COLO668 (cell line): ENCODE results near the gene CEP43.

Experiments
- DNase-seq: peaks from one replicate; lab custom pipeline; 2025; ENCODE audit not compliant: unreplicated experiment; lab: John Stamatoyannopoulos, UW

The CEP43 gene

DNA sequence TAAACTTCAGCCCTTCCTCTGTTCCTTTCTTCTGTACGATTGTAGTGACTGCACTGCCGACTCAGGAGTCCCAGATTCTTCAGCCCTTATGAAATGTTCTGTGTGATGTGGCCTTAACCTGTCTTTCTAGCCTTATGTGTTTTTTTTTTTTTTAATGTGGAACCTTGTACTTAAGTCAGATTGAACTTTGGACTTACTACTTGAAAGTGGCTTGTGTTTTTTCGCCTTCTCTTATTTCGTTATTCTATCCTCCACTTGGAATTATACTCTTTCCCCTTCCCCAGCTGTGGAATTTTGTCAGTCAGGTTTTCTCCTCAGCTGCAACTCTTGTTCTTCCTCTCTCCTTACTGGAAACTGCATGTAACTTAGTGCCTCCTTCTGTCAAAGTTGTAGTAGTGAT, 8.8 kb downstream of the CEP43 start:
- DNase-seq: no peak

DNA sequence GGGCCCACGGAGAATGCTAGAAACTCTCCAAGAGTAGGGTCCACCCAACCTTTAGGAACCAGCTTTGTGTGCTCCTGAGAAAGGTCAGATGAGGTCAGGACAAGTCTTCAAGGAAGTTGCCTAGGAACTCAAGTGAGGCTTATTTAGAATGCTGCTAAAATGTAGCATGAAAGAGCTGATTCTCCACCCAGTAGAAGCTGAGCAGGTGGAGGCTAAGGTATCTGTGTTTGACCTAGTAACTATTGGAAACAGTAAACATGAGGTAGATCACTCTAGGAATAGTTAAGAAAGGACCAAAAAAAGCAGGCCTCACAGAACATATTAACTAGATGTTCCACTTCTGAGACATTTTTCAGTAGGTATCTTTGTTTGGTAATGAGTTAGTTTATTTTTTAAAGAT, 13.9 kb downstream of the CEP43 start:
- DNase-seq: no peak

DNA sequence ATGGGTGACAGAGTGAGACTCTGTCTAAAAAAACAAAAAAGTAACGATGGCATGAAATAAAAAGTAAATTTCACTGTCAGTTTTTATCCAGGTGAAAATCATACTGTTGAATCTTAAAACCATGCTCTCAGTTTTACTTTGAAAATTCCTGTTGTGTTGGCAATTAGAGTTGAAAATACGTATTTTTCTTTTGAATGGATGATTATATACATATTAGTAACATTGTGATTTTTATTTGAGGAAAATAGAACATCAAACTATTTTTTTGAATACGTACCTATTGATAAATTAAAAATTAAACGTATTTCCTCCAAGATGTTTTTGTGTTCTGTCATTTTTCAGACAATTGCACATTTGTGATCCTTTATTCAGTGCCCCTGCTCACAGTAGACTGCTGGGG, 14.7 kb downstream of the CEP43 start:
- DNase-seq: no peak

DNA sequence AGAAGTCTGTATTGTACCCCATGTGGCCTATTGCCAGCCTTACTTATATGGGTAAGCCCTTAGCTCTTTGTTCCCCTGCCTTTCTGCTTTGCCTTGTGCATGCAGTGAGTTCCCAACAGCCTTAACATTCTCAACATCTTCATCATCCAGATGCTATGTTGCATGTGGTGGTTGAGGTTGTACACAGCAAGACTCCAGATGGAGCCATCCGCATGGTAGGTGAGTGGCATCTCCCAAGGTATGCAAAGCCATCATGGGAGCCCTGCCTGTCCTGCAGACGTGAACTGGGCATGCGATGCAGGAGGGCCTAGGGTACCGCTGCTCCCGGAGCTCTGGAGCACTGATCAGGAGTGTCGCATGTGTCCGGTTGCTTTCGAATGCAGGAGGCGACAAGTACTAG, 16.1 kb downstream of the CEP43 start:
- no peak for DNase-seq

DNA sequence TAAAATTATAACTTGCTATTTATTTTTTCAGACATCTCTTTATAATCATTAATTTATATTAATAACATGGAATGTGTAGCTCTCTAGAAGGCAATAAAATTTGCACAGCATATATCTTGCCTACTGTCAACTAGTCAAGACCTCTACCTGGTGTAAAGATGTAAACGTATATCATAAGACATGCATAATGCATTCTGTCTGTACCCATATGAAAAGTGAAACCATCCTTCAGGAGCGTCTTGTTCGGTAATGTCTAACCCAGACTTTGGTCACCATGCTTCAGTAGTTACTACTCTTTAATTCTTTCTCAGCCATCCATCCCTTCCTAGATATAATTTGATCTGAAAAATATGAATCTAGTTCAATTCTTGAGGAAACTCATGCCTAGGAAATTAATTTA, 21.0 kb downstream of the CEP43 start:
- no peak for DNase-seq

DNA sequence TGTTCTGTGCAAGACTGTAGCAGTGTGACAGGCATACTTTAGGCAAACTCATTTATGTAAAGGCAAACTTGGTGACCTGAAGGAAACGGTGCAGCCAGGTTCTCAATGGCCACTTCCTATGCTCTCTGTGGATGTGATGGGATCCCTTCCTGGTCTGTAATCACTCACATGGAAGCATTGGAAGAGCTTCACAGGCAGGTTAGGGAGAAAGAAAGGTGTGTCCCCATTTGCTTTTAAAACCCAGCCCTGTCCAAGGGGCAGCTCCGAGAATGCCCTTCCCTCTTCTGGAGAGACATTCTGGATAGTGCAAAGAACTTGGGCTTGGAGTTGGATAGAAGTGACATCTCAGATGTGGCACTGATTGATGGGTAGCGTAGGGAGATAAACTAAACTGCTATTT, 28.1 kb downstream of the CEP43 start:
- DNase-seq: no peak

DNA sequence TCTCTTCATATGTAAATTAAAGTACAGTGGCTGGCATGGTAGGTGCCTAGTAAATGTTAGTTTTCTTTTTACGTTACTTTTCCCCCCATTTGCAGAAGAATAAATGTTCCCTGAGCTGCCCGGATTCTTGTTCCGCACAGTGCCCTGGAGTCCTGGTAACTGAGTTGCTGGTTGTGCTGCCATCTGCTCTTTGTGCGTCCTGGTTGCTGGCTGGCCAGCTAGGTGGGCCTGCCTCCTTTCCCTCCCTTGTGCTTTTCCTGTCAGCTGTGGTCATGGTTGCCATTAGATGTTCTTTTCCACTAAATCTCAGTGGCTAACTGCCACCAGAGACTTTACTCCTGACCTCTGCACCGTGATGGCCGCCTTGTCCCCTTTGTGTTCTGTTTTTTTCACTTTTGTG, 28.6 kb downstream of the CEP43 start:
- DNase-seq: no peak

DNA sequence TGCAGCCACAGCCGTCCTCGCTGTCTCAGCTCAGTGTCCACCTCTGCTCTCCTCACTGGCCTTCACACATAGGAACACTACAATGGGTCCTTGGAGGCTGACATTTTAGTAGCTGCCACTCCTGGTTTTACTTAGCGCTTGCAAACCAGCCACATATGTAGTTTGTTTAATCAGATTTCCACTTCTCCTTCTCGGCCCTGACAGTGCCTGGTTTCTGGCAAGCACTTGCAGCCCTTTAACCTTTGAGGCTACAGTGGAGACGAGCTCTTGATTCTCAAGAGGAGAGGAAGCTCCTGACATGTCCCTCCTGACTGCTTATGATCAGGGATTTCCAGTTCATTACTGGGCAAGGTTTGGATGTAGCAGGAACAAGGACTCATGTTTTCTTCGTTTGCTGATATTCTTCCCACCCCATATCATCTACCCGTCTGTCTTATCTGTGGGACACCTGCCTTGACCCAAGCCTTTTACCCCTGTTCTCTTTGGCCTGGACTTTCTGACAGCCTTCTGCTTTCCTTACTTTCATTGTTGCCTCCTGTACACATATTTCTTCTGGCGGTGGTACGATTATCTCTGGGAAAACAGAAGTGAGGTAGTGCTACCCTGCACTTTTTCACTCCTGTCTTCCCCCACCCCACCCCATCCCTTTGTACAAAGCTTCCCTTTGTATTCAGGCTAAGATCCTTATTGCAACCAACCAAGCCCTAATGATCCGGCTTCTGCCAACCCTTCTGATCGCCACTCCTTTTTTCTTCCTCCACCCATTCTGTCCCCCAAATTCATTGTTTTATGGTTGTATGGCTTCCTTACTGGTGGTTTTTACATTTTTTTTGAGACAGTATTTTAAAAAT, 31.2 kb downstream of the CEP43 start:
- no peak for DNase-seq

DNA sequence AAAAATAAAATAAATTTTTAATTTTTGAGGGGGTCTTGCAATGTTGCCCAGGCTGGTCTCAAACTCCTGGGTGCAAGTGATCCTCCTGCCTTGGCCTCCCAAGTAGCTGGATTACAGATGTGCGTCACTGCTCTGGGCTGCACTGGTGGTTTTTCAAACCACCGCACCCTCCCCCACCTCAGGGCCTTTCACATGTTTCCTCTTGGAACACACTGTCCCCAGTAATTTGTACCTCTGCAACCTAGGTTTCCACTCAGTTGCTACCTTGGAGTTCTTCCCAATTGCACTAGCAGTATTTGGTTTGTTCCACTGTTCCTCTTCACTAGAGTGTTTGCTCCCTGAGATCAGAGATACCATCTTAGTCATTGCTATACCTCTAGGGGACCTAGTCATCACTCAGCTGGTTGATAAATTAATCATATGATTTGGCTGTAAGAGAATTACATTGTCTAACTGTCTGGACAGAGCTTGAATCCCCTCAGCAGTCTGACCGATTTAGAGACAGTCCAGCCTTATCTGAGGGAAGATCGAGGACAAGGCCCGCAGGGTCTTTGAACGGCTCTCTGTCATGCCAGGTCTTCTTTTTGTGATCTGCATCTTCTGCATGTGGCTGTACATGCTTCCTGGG, 32.0 kb downstream of the CEP43 start:
- DNase-seq: no peak

DNA sequence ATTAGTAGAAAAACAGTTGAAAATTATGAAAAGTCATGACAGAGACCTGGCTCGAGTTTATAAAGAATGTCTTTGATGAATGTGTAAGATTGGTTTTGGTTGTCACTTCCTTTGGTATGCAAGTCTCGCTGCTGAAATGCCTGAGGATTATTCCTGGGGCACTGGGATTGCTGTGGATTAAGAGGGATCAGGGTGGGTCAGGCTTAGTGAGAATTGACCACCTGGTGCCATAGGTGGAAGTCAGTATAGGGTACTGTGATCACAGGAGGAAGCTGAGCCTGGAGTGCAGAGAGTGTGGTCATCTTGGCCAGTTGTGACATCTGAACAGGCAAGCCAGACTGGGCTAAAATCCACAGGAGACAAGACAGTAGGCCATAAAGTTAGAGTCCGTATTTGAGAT, 34.9 kb downstream of the CEP43 start:
- no peak for DNase-seq

DNA sequence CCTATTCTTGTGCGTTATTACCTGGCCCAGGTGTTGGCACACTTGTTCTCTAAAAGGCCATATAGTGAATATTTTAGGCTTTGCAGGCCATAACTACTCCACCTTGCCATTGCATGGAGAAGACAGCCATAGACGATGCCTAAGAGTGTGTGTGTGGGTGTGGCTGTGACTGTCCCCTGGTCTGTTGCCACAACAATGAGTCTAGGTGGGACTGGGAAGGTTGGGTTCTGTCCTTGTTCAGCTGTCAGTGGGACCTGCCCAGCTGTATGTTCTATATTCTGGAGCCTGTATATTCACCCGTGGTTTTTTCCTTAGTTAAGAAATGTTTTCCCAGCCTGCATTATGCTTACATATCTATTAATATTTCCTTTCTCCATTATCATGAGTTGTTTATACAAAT, 38.6 kb downstream of the CEP43 start:
- no peak for DNase-seq

DNA sequence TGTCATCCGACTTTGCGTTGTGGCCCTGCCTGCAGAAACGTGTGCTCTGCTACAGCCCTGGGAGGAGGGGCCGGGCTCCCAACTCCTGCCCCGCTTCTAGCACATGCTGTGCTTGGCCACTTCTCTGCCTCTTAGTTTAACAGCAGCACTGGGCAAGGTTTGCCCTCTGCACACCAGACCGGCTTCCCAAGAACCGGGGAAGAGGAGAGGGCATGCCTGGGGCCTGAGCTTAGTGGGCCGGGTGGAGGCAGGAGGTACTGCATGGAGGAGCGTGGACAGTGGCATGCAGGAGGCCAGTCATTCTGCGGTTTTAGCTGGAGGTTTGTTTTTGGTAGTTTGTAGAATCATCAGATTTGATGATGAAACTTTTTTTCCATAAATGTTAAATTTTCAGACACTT, 45.5 kb downstream of the CEP43 start:
- no peak for DNase-seq

DNA sequence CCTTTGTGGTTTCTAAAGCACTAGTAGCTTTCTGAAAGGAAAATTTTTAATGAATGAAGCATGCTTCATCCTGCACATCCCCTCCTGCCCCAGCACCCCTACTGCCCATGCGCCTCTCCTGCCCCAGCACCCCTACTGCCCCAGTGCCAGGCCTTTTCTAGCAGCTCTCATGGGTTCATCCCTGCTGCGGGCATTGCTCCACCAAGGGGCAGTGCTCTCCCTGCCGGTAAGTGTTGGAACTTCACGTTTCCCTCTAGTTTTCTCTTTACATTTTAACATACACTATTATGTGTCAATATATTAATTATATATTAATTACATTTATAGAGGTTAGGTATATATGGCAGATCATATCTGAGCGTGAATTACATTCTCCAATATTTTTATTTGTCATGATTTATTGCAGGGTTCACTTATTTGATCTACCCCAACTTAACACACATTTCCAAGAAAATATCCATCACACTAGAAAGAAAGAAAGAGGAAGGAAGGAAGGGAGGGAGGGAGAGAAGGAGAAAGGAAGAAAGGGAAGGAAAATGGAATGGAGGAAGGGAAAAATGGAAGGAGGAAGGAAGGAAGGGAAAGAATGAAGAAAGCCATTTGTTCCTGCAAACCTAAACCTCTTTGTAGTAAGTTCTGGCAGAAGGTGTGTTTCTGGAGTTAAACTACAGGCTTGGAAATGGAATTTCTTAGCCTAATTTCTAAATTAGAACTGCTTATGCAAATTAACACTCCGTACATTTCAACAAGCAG, 46.8 kb downstream of the CEP43 start:
- no peak for DNase-seq

DNA sequence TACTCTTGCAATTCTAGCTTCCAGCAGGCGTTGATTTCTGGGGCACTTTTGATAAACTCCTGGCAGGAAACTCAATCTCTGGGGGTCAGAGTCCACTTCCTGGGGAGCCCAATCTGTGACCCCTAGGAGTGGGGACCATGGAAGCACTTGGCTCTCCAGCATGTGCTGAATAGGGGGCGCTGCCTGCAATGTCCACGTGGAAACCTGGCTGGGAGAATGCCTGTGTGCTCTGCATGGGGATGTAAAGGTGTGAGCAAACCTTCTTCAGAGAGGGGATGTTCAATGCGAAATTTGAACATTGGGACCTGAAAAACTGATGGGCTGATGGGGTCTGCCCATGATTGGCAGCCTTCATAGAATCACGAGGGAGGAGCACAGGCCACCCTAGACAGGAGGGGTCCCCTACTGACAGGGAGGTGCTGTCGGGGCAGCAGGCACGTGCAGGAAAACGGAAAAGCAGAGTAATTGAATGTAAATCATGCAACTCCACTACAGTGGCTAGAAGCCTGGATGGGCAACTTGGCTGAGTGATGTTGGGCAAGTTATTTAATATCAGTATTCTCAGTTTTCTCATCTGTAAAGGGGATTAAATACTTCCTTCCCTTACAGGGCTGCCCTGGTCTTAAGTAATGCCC, 47.8 kb downstream of the CEP43 start:
- no peak for DNase-seq

DNA sequence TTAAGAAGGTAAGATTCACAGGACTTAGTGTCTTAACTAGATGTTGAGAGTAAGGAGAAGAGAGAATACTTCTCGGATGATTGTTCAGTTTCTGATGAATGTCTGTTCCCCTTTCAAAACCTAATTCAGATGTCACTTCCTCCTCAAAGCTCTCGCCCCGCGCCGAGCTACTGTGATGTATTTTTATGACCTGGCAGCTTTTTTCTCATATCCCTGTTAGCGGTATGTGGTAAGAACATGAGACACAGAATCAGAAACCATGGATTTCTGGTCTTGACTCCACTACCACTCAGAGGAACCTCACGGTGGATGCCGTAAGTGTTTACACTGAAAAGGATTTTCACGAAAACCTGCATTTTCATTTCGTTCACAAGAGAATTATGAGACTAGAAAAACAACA, 48.4 kb downstream of the CEP43 start:
- no peak for DNase-seq
